Memory B cell (primary cell): Measurements from ENCODE around the gene FLACC1.
"Not testable (repeated sequence)": the region's sequence is repeated elsewhere in the genome, so short reads cannot be mapped to it uniquely, and the experiment has no call there.

Experiments used
- ATAC-seq: fragments of 150-1000 bp; cut with Tn5 transposase; 2 replicates; pipeline ENCODE4 v1.10.0; 2021; ENCODE audit warnings: low read depth, mild to moderate bottlenecking, moderate library complexity
- DNase-seq, 2 donors: peaks; one replicate each; pipeline ENCODE4 v3.0.0; 2022; ENCODE audit warnings: low spot score in 2 of 2
- H3K27ac Mint-ChIP-seq: one replicate; pipeline ENCODE4 v1.8.0; 2022; ENCODE audit warnings: mild to moderate bottlenecking, moderate library complexity, mixed read lengths
- H3K27me3 Mint-ChIP-seq: one replicate; pipeline ENCODE4 v1.8.0; 2022; ENCODE audit warnings: mixed read lengths
- H3K36me3 Mint-ChIP-seq: one replicate; pipeline ENCODE4 v1.8.0; 2022; ENCODE audit warnings: mild to moderate bottlenecking, mixed read lengths
- H3K4me1 Mint-ChIP-seq: one replicate; pipeline ENCODE4 v1.8.0; 2022; ENCODE audit warnings: mixed read lengths
- H3K4me3 Mint-ChIP-seq: one replicate; pipeline ENCODE4 v1.8.0; 2022; ENCODE audit warnings: mild to moderate bottlenecking, moderate library complexity, mixed read lengths
- H3K9me3 Mint-ChIP-seq: one replicate; pipeline ENCODE4 v1.8.0; 2022; ENCODE audit warnings: mixed read lengths

The FLACC1 gene

GRCh38 chr2:201329409-201329808, 27.7 kb downstream of the FLACC1 start:
- no peak overlapping the region for H3K4me3 Mint-ChIP-seq
- ATAC-seq (no peak), DNase-seq (no peak)
- H3K4me1 Mint-ChIP-seq = peaks cover 4% of the 10 kb centered on the region
- no peaks in the 10 kb centered on the region for H3K27me3 Mint-ChIP-seq
- H3K36me3 Mint-ChIP-seq = peaks cover 12% of the 10 kb centered on the region
- H3K9me3 Mint-ChIP-seq = peaks cover 18% of the 10 kb centered on the region
- H3K27ac Mint-ChIP-seq = no peak overlapping the region

DNA sequence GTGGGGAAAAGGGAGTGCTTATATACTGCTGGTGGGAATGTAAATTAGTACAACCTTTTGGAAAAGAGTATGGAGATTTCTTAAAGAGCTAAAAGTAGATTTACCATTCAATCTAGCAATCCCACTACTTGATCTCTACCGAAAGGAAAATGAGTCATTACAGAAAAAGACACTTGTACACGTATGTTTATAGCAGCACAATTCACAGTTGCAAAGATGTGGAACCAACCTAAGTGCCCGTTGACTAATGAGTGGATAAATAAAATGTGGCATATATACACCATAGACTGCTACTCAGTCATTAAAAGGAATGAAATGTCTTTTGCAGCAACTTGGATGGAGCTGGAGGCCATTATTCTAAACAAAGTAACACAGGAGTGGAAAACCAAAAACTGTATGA, 29.5 kb downstream of the FLACC1 start:
- H3K27me3 Mint-ChIP-seq = no peaks in the 10 kb centered on the region
- H3K4me3 Mint-ChIP-seq = no peak overlapping the region
- H3K36me3 Mint-ChIP-seq = peaks cover 20% of the 10 kb centered on the region
- H3K9me3 Mint-ChIP-seq = peaks cover 23% of the 10 kb centered on the region
- H3K4me1 Mint-ChIP-seq = peaks cover 4% of the 10 kb centered on the region
- ATAC-seq (no peak), DNase-seq (no peak)
- no peak overlapping the region for H3K27ac Mint-ChIP-seq

GRCh38 chr2:201322772-201323171, 34.4 kb downstream of the FLACC1 start:
- H3K4me1 Mint-ChIP-seq = no peaks in the 10 kb centered on the region
- no peak for DNase-seq
- peaks cover 40% of the 10 kb centered on the region for H3K9me3 Mint-ChIP-seq
- H3K36me3 Mint-ChIP-seq = peaks cover 45% of the 10 kb centered on the region
- ATAC-seq = no peak
- H3K27ac Mint-ChIP-seq = no peak overlapping the region
- H3K27me3 Mint-ChIP-seq = no peaks in the 10 kb centered on the region
- no peak overlapping the region for H3K4me3 Mint-ChIP-seq

DNA sequence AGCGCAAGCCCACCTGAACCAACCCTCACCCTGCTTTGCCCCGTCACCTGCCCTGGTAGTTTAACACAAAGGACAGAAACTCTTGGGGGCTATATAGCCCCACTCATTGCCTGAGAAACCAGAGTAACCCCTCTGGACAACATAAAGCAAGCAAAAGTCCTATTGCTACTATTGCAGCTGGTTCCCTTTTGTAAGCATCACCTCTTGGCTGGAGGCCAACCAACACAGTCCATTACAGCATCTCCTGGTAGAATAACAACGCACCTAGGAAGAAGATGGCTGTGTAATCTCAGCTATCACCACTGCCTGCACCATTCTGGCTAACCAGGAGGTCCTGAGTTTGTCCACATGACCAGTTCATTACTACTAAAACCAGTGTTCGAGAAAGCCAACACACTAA, 36.4 kb downstream of the FLACC1 start:
- Mint-ChIP-seq H3K9me3 (peaks cover 40% of the 10 kb centered on the region), H3K27me3 (no peaks in the 10 kb centered on the region), H3K4me3 (no peak overlapping the region), H3K4me1 (no peaks in the 10 kb centered on the region), H3K27ac (no peak overlapping the region), H3K36me3 (peaks cover 50% of the 10 kb centered on the region)
- no peak for ATAC-seq
- no peak for DNase-seq

- DNase-seq = no peak
- no peaks in the 10 kb centered on the region for H3K4me1 Mint-ChIP-seq
- no peak overlapping the region for H3K4me3 Mint-ChIP-seq
- H3K27me3 Mint-ChIP-seq = no peaks in the 10 kb centered on the region
- H3K36me3 Mint-ChIP-seq = peaks cover 48% of the 10 kb centered on the region
- no peak for ATAC-seq
- H3K9me3 Mint-ChIP-seq = peaks cover 40% of the 10 kb centered on the region
- no peak overlapping the region for H3K27ac Mint-ChIP-seq
Observed at GRCh38 chr2:201320257-201320656, 36.9 kb downstream of the FLACC1 start.

GRCh38 chr2:201319511-201319910, 37.6 kb downstream of the FLACC1 start:
- DNase-seq = no peak
- Mint-ChIP-seq H3K4me3 (no peak overlapping the region), H3K27ac (no peak overlapping the region), H3K9me3 (peaks cover 42% of the 10 kb centered on the region), H3K27me3 (no peaks in the 10 kb centered on the region), H3K36me3 (peaks cover 45% of the 10 kb centered on the region), H3K4me1 (no peaks in the 10 kb centered on the region)
- ATAC-seq = no peak

DNA sequence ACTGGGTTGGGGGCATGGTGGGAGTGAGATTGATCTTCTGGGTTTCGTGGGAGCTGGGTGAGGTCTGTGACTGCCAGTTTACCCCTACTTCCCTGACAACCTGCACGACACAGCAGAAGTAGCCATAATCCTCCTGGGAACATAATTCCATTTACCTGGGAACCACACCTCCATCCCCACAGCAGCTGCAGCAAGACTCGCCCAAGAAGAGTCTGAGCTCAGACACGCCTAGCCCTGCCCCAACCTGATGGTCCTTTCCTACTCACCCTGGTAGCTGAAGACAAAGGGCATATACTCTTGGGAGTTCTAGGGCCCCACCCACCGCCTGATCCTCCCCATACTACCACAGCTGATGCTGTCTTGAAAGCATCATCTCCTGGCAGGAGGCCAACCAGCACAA, 43.8 kb downstream of the FLACC1 start:
- no peaks in the 10 kb centered on the region for H3K4me1 Mint-ChIP-seq
- no peaks in the 10 kb centered on the region for H3K27me3 Mint-ChIP-seq
- H3K36me3 Mint-ChIP-seq = peaks cover 45% of the 10 kb centered on the region
- H3K27ac Mint-ChIP-seq = no peak overlapping the region
- ATAC-seq = no peak
- DNase-seq = no peak
- no peak overlapping the region for H3K4me3 Mint-ChIP-seq
- H3K9me3 Mint-ChIP-seq = peaks cover 24% of the 10 kb centered on the region

GRCh38 chr2:201308914-201309313, 48.2 kb downstream of the FLACC1 start:
- ATAC-seq = no peak
- H3K4me1 Mint-ChIP-seq = no peaks in the 10 kb centered on the region
- H3K9me3 Mint-ChIP-seq = peaks cover 7% of the 10 kb centered on the region
- no peak for DNase-seq
- H3K36me3 Mint-ChIP-seq = peaks cover 32% of the 10 kb centered on the region
- no peak overlapping the region for H3K4me3 Mint-ChIP-seq
- H3K27ac Mint-ChIP-seq = no peak overlapping the region
- H3K27me3 Mint-ChIP-seq = no peaks in the 10 kb centered on the region

- ATAC-seq (no peak), DNase-seq (no peak)
- H3K27ac Mint-ChIP-seq = no peak overlapping the region
- H3K4me1 Mint-ChIP-seq = no peaks in the 10 kb centered on the region
- peaks cover 7% of the 10 kb centered on the region for H3K9me3 Mint-ChIP-seq
- H3K36me3 Mint-ChIP-seq = peaks cover 26% of the 10 kb centered on the region
- H3K4me3 Mint-ChIP-seq = no peak overlapping the region
- H3K27me3 Mint-ChIP-seq = no peaks in the 10 kb centered on the region
Observed at GRCh38 chr2:201307876-201308275, 49.3 kb downstream of the FLACC1 start.

DNA sequence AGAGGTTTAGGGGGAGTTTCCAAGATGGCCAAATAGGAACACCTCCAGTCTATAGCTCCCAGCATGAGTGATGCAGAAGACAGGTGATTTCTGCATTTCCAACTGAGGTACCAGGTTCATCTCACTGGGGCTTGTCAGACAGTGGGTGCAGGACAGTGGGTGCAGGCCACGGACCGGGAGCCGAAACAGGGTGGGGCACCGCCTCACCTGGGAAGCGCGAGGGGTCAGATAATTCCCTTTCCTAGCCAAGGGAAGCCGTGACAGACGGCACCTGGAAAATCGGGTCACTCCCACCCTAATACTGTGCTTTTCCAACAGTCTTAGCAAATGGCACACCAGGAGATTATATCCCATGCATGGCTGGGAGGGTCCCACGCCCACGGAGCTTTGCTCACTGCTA, 57.2 kb downstream of the FLACC1 start:
- DNase-seq, H3K27ac Mint-ChIP-seq, H3K4me1 Mint-ChIP-seq, H3K27me3 Mint-ChIP-seq, H3K4me3 Mint-ChIP-seq, ATAC-seq: not testable (repeated sequence)
- Mint-ChIP-seq H3K36me3 (peaks cover 34% of the 10 kb centered on the region), H3K9me3 (peaks cover 32% of the 10 kb centered on the region)

GRCh38 chr2:201298462-201299052, 58.6 kb downstream of the FLACC1 start:
- Mint-ChIP-seq H3K36me3 (peaks cover 35% of the 10 kb centered on the region), H3K4me1 (peaks cover 6% of the 10 kb centered on the region), H3K9me3 (peaks cover 32% of the 10 kb centered on the region), H3K4me3 (no peak overlapping the region), H3K27ac (no peak overlapping the region), H3K27me3 (no peaks in the 10 kb centered on the region)
- DNase-seq (no peak), ATAC-seq (no peak)

GRCh38 chr2:201290457-201291148, 66.5 kb downstream of the FLACC1 start:
- not testable (repeated sequence) for ATAC-seq, H3K27ac Mint-ChIP-seq, H3K4me3 Mint-ChIP-seq, H3K4me1 Mint-ChIP-seq, H3K27me3 Mint-ChIP-seq, DNase-seq
- H3K36me3 Mint-ChIP-seq = peaks cover 56% of the 10 kb centered on the region
- peaks cover 11% of the 10 kb centered on the region for H3K9me3 Mint-ChIP-seq

DNA sequence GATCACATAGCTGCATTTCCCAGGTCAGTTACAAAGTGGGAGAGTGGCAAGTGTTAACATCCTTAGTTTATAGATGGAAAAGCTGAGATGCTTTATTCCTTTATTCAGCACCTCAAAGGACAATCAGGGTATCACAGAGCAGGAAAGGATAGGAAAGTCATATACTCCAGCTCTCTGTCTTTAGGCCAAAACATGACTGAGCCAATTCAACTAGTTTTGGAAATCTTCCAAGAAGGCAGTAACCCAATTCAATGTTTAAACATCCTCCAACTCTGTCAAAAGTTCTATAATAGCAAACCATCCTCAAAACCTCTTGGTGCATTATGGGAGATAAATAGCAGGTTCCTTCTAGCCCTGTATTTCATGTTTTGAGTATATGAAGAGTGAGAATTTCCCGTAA, 71.6 kb downstream of the FLACC1 start:
- no peaks in the 10 kb centered on the region for H3K27me3 Mint-ChIP-seq
- DNase-seq = no peak
- peaks cover 1% of the 10 kb centered on the region for H3K4me1 Mint-ChIP-seq
- H3K36me3 Mint-ChIP-seq = peaks cover 51% of the 10 kb centered on the region
- ATAC-seq = no peak
- no peak overlapping the region for H3K27ac Mint-ChIP-seq
- no peaks in the 10 kb centered on the region for H3K9me3 Mint-ChIP-seq
- H3K4me3 Mint-ChIP-seq = no peak overlapping the region

- no peak for ATAC-seq
- Mint-ChIP-seq H3K4me3 (no peak overlapping the region), H3K4me1 (peaks cover 10% of the 10 kb centered on the region), H3K36me3 (peaks cover 34% of the 10 kb centered on the region), H3K27ac (peak overlapping the region; percentile 76), H3K9me3 (no peaks in the 10 kb centered on the region), H3K27me3 (no peaks in the 10 kb centered on the region)
- no peak for DNase-seq
Observed at GRCh38 chr2:201280191-201281040, 76.7 kb downstream of the FLACC1 start.
